Measurements from ENCODE around the gene NUFIP1.

The NUFIP1 gene

GRCh38 chr13:44908712-44909111 lies 80.6 kb downstream of the NUFIP1 start:
- TF ChIP-seq CTCF (IDR thresholded peaks at IDR 0.05; ENCODE audit: control insufficient read depth, extremely low read depth, insufficient read depth): no peak
- no peak overlapping the region for H3K4me3 ChIP-seq (ENCODE audit: low read depth, low read length)
- no peak for DNase-seq (ENCODE audit: low read depth)

DNA sequence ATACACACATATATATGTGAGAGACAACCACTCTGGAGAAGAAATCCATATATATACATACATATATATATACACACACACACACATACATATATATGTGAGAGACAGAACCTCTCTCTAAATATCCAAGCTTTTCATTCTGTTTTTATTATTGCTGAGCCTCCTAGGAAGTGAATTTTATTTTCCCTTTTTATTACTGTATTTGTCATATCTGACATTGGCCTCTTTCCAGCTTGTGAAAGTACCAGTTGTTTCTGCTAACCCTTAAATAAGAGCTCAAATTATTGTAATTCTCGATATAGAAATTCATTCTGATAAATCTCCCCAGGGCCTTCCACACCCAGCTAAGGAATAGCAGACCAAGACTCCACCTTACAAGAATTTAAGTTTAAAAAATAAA lies 81.0 kb downstream of the NUFIP1 start:
- TF ChIP-seq CTCF (IDR thresholded peaks at IDR 0.05; ENCODE audit: control insufficient read depth, extremely low read depth, insufficient read depth): no peak
- no peak for DNase-seq (ENCODE audit: low read depth)
- no peak overlapping the region for H3K4me3 ChIP-seq (ENCODE audit: low read depth, low read length)

DNA sequence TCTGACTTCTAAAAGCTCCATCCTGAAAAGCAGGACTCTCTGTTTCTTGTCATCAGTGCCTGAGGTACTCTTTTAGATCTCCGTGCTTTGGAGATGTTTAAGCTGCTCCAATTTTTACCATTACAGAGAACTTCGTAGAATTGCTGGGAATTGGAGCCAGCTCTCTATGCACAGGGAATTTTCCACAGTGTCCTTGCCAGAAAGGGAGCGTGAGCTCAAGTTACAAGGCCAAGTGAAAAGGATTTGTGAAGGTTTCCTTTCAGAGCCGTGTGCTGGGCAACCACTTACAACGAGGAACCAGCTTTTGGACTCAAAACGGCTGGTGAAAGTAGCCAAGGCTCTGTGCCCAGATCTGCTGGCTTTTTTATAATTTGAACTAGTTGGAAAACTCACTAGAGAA lies 82.6 kb downstream of the NUFIP1 start:
- no peak for DNase-seq (ENCODE audit: low read depth)
- TF ChIP-seq CTCF (IDR thresholded peaks at IDR 0.05; ENCODE audit: control insufficient read depth, extremely low read depth, insufficient read depth): no peak
- H3K4me3 ChIP-seq (ENCODE audit: low read depth, low read length): no peak overlapping the region

DNA sequence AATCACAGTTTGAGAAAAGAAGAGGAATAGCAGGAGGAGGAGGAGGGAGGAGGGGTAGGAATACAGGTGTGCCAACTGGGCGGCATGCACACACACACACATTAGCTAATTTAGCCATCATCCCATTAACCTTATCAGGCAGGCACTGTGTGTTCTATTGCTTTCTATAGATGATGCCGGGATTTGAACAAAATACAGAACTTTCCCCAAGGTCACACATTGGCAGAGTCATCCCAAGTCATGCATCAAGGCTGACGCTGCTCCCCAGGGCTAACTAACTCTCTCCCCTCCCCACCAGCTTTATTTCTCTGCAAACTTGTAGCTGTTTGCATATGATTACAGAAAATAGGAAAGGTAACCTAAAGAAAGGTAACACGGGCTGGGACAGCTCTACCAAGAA lies 83.0 kb downstream of the NUFIP1 start:
- DNase-seq (ENCODE audit: low read depth): no peak
- TF ChIP-seq CTCF (IDR thresholded peaks at IDR 0.05; ENCODE audit: control insufficient read depth, extremely low read depth, insufficient read depth): no peak
- no peak overlapping the region for H3K4me3 ChIP-seq (ENCODE audit: low read depth, low read length)

DNA sequence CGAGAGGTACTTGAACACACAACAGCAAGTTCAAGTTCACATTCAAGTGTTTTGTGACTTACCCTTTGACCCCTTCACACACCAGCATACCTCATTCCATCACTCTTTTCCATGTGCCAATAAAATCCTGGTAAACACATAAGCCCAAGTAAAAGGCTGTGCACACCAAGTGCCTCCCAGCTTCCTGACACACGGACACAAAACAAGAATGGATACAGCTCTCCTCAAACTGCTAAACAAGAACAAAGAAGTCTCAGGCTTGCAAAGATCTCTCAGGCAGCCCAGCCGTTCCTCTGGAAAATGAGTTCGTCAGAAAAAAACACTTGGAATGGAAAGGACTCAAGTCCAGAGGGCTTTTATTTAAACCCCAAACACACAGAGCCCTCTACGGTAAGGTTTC lies 83.7 kb downstream of the NUFIP1 start:
- H3K4me3 ChIP-seq (ENCODE audit: low read depth, low read length): no peak overlapping the region
- DNase-seq (ENCODE audit: low read depth): no peak
- no peak for TF ChIP-seq CTCF (IDR thresholded peaks at IDR 0.05; ENCODE audit: control insufficient read depth, extremely low read depth, insufficient read depth)

DNA sequence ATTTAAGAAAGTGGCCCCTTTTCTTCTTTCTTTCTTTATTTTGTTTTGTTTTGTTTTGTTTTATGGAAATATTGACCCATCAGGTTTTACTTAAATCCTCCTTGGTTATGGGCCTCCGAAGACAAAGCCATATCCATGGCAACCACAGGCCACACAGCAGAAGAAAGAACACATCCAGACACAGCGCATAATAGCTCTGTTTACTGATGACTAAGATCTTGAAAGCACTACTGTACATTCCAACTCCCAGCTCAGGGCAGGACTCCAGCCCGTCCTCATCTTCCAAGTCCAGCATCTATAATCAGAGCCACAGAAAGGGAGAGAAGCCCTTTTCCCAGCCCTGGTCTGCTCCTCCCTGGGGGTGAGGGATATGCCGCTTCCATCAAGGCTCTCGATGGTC lies 84.3 kb downstream of the NUFIP1 start:
- H3K4me3 ChIP-seq (ENCODE audit: low read depth, low read length): no peak overlapping the region
- no peak for TF ChIP-seq CTCF (IDR thresholded peaks at IDR 0.05; ENCODE audit: control insufficient read depth, extremely low read depth, insufficient read depth)
- DNase-seq (ENCODE audit: low read depth): peak; percentile 38

DNA sequence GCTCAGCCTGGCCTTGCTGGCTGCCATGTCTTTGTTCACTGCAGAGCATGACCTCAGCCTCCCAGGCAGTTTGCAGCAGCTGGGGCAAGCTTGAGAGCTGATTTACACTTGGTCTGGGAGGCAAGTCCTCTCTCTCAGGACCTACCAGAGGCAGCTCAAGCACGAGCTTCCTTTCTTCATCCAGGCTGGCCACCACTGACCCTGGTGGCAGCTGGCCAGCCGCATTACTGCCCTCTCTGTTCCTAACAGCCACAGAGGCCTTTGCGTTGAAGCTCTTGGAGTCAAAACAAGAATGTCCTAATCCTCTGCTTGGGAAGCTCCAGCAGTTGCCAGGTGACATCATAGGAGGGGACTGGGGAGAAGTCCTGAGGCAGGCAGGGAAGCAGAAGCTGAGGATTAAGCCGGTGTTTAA lies 85.7 kb downstream of the NUFIP1 start:
- no peak for TF ChIP-seq CTCF (IDR thresholded peaks at IDR 0.05; ENCODE audit: control insufficient read depth, extremely low read depth, insufficient read depth)
- no peak overlapping the region for H3K4me3 ChIP-seq (ENCODE audit: low read depth, low read length)
- DNase-seq (ENCODE audit: low read depth): no peak
